ENCODE measurements around the gene SND1.

- TF ChIP-seq CTCF (IDR thresholded peaks at IDR 0.05) (no peak), POLR2A (IDR thresholded peaks at IDR 0.05) (no peak)
These were observed 261.7 kb downstream of the SND1 start for GRCh38 chr7:127913686-127914085.
